Measurements from ENCODE around the gene KIF21A.

KIF21A gene

GRCh38 chr12:39404000-39404399 is 38.9 kb downstream of the KIF21A start:
- no peak overlapping the region for H3K9ac ChIP-seq (ENCODE audit: low read length)
- no peak overlapping the region for H3K27ac ChIP-seq (ENCODE audit: low read length)
- H3K4me1 ChIP-seq (ENCODE audit: low read length), result peaks cover 51% of the 10 kb centered on the region
- H2AFZ ChIP-seq (ENCODE audit: low read depth, low read length), result no peak overlapping the region
- H3K4me2 ChIP-seq (ENCODE audit: low read length), result no peak overlapping the region
- H3K36me3 ChIP-seq (replicated peaks; ENCODE audit: low read depth, low read length), result no peaks in the 10 kb centered on the region
- no peak for TF ChIP-seq CTCF (IDR thresholded peaks at IDR 0.05; ENCODE audit: low read depth, low read length)
- no peak for TF ChIP-seq EZH2phosphoT487 (IDR thresholded peaks at IDR 0.05; ENCODE audit: low read depth)
- no peaks in the 10 kb centered on the region for H3K27me3 ChIP-seq (ENCODE audit: low read depth, low read length)
- no peak overlapping the region for H3K4me3 ChIP-seq (ENCODE audit: low read length)
- H3K9me3 ChIP-seq (ENCODE audit: insufficient read depth, low read length), result no peaks in the 10 kb centered on the region
- peaks cover 3% of the 10 kb centered on the region; the same call in 1 of the 2 replicates for H3K79me2 ChIP-seq (ENCODE audit: low read length)
- H4K20me1 ChIP-seq (ENCODE audit: insufficient read depth, low read length), result peaks cover 12% of the 10 kb centered on the region

- H4K20me1 ChIP-seq (ENCODE audit: insufficient read depth, low read length), result peaks cover 12% of the 10 kb centered on the region
- TF ChIP-seq EZH2phosphoT487 (IDR thresholded peaks at IDR 0.05; ENCODE audit: low read depth) (no peak), CTCF (IDR thresholded peaks at IDR 0.05; ENCODE audit: low read depth, low read length) (no peak)
- peak overlapping the region; percentile 11; the same call in 1 of the 2 replicates for H3K4me2 ChIP-seq (ENCODE audit: low read length)
- H3K27ac ChIP-seq (ENCODE audit: low read length), result no peak overlapping the region
- H3K27me3 ChIP-seq (ENCODE audit: low read depth, low read length), result no peaks in the 10 kb centered on the region
- peaks cover 3% of the 10 kb centered on the region; the same call in 1 of the 2 replicates for H3K79me2 ChIP-seq (ENCODE audit: low read length)
- no peak overlapping the region for H3K9ac ChIP-seq (ENCODE audit: low read length)
- no peak overlapping the region for H2AFZ ChIP-seq (ENCODE audit: low read depth, low read length)
- H3K36me3 ChIP-seq (replicated peaks; ENCODE audit: low read depth, low read length), result no peaks in the 10 kb centered on the region
- no peak overlapping the region for H3K4me3 ChIP-seq (ENCODE audit: low read length)
- H3K4me1 ChIP-seq (ENCODE audit: low read length), result peaks cover 51% of the 10 kb centered on the region
- H3K9me3 ChIP-seq (ENCODE audit: insufficient read depth, low read length), result no peaks in the 10 kb centered on the region
Observed at GRCh38 chr12:39403376-39403775, 39.5 kb downstream of the KIF21A start.

- Histone ChIP-seq H2AFZ (ENCODE audit: low read depth, low read length) (no peak overlapping the region), H3K4me1 (ENCODE audit: low read length) (peaks cover 51% of the 10 kb centered on the region), H3K36me3 (replicated peaks; ENCODE audit: low read depth, low read length) (no peaks in the 10 kb centered on the region), H3K4me3 (ENCODE audit: low read length) (no peak overlapping the region), H3K4me2 (ENCODE audit: low read length) (peak overlapping the region; percentile 11; the same call in 1 of the 2 replicates), H3K9ac (ENCODE audit: low read length) (no peak overlapping the region), H4K20me1 (ENCODE audit: insufficient read depth, low read length) (peaks cover 12% of the 10 kb centered on the region), H3K27me3 (ENCODE audit: low read depth, low read length) (no peaks in the 10 kb centered on the region), H3K27ac (ENCODE audit: low read length) (no peak overlapping the region), H3K79me2 (ENCODE audit: low read length) (peaks cover 3% of the 10 kb centered on the region; the same call in 1 of the 2 replicates), H3K9me3 (ENCODE audit: insufficient read depth, low read length) (no peaks in the 10 kb centered on the region)
- TF ChIP-seq EZH2phosphoT487 (IDR thresholded peaks at IDR 0.05; ENCODE audit: low read depth) (no peak), CTCF (IDR thresholded peaks at IDR 0.05; ENCODE audit: low read depth, low read length) (no peak)
Observed at GRCh38 chr12:39402922-39403321, 40.0 kb downstream of the KIF21A start.

- Histone ChIP-seq H3K4me2 (ENCODE audit: low read length) (peak overlapping the region; percentile 35), H3K27ac (ENCODE audit: low read length) (no peak overlapping the region)
Observed at GRCh38 chr12:39401459-39401858, 41.5 kb downstream of the KIF21A start.

More at GRCh38 chr12:39401459-39401858, 41.5 kb downstream of the KIF21A start:
- peaks cover 3% of the 10 kb centered on the region; the same call in 1 of the 2 replicates for H3K79me2 ChIP-seq (ENCODE audit: low read length)
- peaks cover 12% of the 10 kb centered on the region for H4K20me1 ChIP-seq (ENCODE audit: insufficient read depth, low read length)
- TF ChIP-seq EZH2phosphoT487 (IDR thresholded peaks at IDR 0.05; ENCODE audit: low read depth) (no peak), CTCF (IDR thresholded peaks at IDR 0.05; ENCODE audit: low read depth, low read length) (no peak)
- no peaks in the 10 kb centered on the region for H3K9me3 ChIP-seq (ENCODE audit: insufficient read depth, low read length)
- peaks cover 51% of the 10 kb centered on the region for H3K4me1 ChIP-seq (ENCODE audit: low read length)
- H3K4me3 ChIP-seq (ENCODE audit: low read length), result no peak overlapping the region
- no peak overlapping the region for H2AFZ ChIP-seq (ENCODE audit: low read depth, low read length)
- no peak overlapping the region for H3K9ac ChIP-seq (ENCODE audit: low read length)
- no peaks in the 10 kb centered on the region for H3K36me3 ChIP-seq (replicated peaks; ENCODE audit: low read depth, low read length)
- H3K27me3 ChIP-seq (ENCODE audit: low read depth, low read length), result no peaks in the 10 kb centered on the region
